ENCODE data around the gene EPHX1.
"Not testable (repeated sequence)": the region's sequence is repeated elsewhere in the genome, so short reads cannot be mapped to it uniquely, and the experiment has no call there.

The EPHX1 gene

DNA sequence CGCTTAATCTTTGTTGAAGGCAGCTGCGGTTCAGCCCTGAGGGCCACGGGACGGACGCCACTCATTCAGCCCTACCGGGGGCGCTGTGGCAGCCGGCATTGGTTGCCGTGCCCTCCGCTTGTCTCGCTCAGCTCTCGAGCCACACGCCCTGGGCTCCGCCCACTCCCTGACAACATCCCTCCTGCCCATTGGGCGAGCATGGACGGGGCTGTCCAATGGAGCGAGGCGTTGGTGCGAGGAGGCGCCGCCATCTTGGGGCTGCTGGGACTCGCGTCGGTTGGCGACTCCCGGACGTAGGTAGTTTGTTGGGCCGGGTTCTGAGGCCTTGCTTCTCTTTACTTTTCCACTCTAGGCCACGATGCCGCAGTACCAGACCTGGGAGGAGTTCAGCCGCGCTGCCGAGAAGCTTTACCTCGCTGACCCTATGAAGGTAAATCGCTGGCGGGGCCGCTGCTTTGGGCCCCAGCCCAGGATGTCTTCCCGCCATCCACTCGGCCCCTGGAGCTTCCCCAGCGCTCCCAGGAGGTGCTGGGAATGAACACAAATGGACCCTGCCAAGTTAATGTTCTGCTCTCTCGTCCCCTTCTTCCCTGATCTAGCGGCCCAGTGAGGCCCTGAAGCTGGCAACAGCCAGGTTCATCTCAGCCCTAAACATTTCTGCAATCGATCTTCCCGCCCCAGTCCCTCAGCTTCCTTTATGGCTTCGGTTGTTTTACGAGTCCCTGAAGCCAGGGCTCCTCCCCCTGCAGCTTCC, 32.2 kb upstream of the EPHX1 start, which contains the start of gene SRP9:
Gene SRP9, plus strand, starts transcription at position 244 of the 754 bp plus-strand sequence. Its CDS starts 115 bp downstream, at position 359.
- peak; percentile 99 for DNase-seq

DNA sequence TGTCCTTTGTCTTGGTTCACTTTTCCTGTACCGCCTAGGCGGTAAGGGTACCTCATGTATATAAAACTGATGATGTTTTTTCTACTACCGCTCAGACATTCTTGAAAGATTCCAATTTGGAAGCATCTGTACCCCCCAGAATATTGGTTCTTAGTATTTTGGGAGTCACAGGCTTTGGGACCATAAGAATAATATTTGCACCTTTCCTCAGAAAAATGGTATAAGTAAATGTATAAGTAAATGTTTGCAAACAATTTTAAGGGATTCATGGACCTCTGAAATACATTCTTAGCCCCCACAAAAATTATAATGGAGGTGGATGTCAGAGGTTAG, 31.6 kb upstream of the EPHX1 start:
- DNase-seq, result no peak

DNA sequence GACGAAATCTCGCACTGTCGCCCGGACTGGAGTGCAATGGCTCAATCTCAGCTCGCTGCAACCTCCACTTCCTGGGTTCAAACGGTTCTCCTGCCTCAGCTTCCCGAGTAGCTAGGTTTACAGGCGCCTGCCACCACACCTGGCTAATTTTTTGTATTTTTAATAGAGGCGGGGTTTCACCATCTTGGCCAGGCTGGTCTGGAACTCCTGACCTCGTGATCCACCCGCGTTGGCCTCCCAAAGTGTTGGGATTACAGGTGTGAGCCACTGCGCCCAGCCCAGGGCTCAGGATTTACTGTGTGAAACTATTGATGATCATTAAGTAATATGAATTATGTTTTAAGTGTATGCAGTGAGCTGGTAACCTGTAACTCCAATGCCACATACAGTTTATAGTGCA, 30.8 kb upstream of the EPHX1 start:
- not testable (repeated sequence) for DNase-seq

DNA sequence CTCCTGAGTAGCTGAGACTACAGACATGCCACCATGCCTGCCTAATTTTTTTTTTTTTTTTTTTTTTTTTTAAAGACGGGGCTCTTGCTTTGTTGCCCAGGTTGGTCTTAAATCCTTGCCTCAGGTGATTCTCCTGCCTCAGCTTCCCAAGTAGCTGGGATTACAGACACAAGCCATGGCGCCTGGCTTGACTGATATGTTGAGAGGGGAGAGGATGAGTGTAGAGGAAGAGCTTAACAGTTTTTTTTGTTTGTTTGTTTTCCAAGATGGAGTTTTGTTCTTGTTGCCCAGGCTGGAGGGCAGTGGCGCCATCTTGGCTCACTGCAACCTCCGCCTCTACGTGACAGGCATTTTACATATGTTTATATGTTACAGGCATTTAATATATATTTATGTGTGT, 29.8 kb upstream of the EPHX1 start:
- DNase-seq, result no peak

DNA sequence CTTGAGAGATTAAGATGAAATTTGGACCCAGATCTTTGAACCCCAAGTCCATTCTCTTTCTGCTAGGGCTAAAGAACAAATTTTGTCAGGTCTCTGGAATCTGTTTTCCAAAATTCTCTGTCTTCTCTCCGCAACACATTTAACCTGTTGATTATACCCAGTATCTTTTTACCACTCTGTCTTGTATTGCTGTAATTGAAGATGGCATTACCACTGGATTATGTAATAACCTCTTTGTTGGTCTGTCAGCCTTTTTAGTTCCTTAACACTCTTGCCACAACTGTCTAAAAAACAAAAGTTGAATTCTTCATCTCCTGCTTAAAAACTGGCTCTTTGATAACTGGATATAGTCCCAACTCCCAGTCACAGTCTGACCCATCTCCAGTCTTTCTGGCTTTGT, 29.3 kb upstream of the EPHX1 start:
- no peak for DNase-seq

DNA sequence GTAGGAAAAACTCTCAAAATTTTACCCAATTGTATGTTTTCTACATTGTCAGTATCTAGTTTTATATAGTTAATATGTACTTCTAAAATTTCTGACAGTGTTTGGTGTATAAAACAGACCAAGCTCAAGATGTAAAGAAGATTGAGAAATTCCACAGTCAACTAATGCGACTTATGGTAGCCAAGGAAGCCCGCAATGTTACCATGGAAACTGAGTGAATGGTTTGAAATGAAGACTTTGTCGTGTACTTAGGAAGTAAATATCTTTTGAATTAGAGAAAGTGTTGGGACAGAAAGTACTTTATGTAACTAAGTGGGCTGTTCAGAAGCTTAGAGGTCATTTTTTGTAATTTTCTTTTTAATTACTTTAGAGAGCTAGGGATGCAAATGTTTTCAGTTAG, 20.8 kb upstream of the EPHX1 start:
- not testable (repeated sequence) for DNase-seq

DNA sequence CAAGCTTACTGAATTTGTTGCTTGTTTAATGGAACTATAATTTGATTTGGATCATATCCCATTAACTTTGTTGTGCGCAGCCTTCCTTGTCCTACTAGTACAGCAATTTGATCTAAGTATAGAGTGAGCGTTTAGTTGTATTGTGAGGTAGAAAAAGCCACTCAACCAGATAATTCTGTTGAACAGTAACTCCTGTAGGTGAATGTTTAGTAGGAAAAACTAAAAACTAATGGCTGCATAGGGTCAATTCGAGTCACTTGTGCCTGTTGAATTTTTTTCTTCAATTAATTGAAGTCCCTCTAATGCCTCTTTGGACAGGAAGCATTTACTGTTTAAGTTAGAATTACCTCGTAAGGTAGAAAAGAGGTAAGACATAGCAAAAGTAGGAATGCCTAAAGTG, 15.0 kb upstream of the EPHX1 start:
- DNase-seq, result no peak

DNA sequence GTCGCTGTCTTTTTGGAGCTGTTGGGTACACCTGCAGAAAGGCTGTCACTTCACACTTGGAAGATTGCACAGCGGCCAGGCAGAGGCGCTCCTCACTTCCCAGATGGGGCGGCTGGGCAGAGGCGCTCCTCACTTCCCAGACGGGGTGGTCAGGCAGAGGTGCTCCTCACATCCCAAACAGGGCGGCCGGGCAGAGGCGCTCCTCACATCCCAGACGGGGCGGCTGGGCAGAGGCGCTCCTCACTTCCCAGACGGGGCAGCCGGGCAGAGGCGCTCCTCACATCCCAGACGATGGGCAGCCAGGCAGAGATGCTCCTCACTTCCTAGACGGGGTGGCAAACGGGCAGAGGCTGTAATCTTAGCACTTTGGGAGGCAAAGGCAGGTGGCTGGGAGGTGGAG, 13.8 kb upstream of the EPHX1 start:
- DNase-seq, result not testable (repeated sequence)

DNA sequence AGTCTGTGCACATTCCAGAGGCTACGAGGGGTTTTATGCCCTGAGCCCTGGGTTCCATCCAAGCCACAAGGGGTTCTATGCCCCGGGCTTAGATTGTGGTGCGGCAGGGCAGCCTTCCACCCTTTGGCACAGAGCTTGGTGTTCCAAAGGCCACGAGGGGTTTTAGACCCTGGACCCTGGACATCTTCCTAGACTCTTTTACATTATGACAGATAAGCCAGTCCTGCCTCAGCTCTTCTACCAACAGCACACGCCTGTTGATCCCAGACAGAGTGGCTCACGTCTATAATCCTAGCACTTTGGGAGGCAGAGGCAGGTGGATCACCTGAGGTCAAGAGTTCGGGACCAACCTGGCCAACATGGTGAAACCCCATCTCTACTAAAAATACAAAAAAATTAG, 8.8 kb upstream of the EPHX1 start:
- not testable (repeated sequence) for DNase-seq

DNA sequence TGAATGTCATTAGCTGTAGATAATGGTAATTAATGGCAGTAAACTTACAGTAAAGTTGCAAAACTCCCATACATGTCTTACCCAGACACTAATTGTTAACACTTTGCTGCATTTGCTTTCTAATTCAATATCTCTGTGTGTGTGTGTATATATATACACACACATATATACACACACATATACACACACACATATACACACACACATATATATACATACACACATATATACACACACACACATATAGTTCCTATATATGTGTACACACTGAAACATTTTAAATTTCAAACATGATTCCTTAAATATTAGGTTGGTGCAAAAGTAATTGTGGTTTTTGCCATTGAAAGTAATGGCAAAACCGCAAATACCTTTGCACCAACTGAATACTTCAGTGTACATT, 3.7 kb upstream of the EPHX1 start:
- no peak for DNase-seq

DNA sequence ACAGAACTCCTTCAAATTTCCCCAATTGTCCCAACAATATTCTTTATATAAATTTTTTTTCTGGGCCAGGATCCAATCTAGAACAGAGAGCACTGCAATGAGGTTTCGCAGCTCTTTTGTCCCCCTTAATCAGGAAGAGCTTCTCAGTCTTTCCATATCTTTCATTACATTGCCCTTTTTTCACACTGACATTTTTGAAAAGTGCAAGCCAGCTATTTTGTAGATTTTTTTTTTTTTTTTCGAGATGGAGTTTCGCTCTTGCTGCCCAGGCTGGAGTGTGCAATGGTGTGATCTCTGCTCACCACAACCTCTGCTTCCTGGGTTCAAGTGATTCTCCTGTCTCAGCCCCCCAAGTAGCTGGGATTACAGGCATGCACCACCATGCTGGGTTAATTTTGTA, 3.2 kb upstream of the EPHX1 start:
- DNase-seq, result not testable (repeated sequence)

DNA sequence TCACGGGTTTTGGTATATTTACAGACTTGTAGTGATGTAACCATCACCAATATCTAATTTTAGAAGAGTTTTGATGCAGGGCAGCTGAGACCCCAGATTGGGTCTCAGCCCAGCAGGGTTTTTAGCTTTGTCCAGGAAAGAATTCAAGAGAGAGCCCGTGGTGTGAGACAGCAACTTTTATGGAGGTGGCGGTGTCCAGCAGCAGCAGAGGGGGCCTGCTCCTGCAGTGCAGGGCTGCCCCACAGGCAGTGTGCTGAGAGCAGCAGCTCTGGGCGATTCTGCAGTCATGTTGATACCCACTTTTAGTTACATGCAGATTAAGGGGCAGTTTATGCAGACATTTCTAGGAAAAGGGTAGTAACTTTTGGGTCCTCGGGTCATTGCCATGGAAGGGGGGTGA, 1.8 kb upstream of the EPHX1 start:
- no peak for DNase-seq

DNA sequence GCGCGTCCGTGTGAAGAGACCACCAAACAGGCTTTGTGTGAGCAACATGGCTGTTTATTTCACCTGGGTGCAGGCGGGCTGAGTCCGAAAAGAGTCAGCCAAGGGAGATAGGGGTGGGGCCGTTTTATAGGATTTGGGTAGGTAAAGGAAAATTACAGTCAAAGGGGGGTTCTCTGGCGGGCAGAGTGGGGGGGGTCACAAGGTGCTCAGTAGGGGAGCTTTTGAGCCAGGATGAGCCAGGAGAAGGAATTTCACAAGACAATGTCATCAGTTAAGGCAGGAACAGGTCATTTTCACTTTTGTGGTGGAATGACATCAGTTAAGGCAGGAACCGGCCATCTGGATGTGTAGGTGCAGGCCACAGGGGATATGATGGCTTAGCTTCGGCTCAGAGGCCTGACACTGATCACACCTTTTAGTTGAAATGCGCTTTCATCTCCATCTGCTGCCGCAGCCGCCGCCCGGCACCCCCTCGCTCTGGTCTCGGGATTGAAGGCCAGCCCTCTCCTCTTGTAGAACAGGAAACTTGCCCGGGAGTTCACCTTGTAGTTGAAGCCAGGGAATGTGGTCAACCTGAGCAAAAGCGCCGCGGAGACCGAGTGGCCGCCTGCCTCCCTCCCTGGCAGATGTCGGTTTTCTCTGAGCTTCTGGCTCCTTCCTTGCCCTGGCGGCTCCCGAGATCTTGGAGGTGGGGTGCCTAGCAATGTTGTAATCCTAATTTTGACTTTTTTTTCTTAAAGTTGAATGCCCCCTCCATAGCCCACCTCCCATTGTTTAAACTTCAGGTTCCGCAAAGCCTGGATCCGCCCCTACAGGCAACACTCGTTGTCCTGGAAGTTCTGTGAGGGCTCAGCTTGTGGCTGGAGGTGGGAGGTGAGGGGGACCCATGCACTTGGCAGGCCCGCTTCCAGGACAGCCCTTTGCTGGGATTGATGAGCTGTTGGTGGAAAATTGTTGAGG, 935 bp downstream of the EPHX1 start:
- DNase-seq, result peak; percentile 35

DNA sequence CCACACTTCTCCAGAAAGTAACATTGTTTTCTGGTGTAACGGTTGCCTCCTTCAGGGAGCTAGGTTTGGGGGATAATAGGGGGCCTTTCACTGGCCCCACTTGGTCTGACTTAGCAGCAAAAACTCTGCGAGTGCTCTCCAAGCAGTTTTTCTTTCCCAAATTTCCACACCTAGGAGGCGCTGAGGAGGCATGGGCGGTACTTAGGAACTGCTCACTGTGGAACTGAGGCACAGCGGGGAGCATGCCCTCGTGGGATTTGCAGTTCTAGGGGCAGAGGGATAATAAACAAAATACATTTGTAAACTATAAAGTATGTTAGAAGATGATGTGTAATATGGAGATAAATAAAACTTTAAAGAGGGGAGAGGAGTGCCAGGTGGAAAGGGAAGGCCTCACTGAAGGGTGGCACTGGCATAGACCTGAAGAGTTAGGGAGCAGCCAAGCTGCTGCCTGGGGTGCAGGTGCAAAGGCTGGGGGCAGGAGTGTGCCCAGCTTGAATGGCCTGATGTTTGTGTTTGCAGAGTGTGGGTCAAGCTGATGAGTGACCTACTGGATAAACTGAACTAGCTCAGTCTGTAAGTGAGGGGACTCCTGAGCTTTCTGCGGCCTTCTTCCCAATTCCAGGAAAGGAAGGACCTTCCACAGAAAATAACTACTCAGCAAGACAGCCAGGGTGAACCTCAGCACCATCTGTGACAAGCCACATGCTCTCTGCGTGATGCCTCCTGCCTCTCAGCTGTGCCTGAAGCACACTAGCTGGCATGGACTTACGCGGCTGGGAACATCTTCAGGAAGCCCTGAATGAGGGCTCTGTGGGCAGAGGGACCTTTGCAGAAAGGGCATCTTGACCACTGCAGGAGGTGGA, 1.9 kb downstream of the EPHX1 start:
- no peak for DNase-seq

DNA sequence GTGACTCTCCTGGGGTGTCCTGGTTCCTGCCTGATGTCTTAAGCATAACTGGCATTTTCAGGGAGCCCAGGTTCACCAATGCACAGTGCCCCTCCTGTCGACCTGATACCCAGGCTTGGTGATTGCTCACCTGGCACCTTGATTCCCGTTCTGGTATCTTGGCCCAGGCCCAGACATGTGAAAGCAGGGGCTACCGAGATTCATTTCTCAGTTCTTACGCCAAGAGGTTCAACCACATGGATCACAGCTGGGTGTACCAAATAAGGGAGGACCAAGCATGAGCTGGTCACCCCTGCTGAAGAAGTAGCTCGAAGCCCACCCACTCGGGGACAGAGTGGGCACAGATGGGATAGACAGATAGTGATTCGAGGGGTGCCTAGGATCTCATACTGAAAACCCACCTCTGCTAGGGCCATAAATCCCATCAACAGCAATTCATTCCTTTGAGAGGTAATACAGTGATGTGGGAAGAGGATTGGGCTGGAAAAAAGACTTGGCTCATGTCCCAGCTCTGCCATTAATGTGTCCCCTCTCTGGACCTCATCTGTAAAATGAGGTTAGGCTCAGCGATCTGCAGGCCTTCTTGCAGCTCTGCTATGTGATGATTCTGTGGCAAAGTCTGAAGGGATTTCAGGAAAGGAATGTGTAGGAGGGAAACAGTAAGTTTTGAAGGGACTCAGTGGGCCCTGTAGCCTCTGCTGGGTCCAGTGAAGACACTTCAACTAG, 2.7 kb downstream of the EPHX1 start:
- no peak for DNase-seq

DNA sequence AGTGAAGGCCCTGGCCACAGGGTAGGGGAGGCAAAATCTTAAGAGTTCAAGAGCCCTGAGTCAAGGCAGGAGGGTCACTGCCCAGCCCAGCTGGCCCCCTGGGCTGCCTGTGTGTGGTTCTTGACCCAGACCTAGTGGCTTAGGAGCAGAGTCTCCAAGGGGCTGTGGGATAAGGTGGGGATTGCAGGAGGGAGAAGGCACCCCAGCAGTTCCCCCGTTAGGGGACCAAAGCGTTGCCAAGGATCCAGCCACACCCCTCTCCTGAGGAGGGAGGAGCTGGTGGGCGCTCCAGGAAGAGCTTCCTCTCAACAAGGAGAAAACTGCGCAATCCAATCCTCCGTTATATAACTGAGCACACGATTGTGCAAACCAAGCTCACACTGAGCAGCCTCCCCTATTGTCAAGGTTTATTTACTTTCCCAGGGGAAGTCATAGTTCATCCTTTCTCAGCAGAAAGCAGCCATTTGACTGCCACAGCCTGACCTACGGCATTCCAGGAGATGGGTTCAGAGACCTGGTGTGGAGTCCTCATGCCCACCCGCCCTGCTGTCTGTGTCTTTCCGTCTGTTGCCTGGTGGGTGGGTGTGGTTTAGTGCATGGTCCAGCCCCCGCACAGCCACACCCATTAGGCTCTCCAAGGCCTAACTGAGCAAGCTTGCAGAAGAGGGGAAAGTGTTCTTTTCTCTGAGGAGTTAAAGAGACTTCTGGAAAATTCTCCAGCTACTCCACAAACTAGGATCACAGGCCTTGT, 3.5 kb downstream of the EPHX1 start:
- peak; percentile 75 for DNase-seq

DNA sequence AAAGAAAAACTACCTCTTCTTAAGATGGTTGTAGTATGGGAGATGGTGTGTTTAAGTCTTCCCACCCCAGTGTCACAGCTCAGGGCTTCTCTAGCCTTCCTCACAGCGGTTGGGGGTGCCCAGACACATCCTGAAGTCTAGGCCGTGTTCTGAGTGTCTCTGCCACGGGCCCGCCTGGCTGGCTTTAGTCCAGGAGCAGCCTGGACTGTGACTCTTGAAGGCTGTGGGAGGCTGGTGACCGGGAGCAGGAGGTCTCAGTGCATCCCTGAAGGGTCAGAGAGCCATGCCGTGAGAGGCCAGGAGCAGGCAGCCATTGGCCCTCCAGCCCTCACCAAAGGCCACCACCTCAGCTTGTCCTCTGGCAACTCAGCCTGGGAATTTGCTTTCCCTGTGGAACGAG, 4.5 kb downstream of the EPHX1 start:
- DNase-seq, result no peak

DNA sequence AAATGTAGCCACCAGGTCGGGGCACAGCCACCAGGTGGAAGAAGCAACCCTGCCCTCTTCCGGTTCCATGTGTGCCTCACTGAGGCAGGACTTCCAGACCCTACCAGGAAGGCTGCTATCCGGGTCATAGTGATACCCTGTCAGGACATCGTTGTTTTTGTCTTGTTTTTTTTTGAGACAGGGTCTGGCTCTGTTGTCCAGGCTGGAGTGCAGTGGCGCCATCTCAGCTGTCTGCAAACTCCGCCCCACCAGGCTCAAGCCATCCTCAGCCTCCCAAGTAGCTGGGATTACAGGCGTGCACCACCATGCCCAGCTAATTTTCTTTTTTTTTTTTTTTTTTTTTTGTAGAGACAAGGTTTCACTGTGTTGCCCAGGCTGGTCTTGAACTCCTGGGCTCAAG, 5.2 kb downstream of the EPHX1 start:
- not testable (repeated sequence) for DNase-seq

DNA sequence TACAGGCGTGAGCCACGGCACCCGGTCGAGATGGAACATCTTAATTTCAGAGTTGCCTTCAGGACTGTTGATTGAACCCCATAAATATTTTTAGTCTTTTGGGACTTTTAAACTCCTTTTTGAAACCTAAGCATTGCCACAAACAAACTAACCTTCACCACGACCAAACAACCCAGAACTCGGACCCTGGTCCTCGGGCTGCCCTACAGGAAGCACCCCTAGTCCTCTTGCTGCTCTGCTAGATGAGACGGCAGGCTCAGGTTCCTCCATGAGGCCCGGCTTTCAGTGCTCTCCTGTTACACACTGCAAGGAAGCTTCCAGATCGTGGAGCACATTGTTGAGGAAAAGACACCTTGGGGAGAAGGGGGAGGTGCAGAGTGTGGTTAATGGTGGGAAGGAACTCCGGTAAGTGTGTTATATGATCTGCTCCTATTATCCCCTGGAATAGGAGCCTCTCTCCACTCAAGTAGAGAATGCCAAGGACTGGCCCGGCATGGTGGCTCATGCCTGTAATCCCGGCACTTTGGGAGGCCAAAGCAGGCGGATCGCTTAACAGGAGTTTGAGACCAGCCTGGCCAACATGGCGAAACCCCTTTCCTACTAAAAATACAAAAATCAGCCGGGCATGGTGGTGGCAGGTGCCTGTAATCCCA, 5.7 kb downstream of the EPHX1 start:
- DNase-seq, result peak; percentile 47

DNA sequence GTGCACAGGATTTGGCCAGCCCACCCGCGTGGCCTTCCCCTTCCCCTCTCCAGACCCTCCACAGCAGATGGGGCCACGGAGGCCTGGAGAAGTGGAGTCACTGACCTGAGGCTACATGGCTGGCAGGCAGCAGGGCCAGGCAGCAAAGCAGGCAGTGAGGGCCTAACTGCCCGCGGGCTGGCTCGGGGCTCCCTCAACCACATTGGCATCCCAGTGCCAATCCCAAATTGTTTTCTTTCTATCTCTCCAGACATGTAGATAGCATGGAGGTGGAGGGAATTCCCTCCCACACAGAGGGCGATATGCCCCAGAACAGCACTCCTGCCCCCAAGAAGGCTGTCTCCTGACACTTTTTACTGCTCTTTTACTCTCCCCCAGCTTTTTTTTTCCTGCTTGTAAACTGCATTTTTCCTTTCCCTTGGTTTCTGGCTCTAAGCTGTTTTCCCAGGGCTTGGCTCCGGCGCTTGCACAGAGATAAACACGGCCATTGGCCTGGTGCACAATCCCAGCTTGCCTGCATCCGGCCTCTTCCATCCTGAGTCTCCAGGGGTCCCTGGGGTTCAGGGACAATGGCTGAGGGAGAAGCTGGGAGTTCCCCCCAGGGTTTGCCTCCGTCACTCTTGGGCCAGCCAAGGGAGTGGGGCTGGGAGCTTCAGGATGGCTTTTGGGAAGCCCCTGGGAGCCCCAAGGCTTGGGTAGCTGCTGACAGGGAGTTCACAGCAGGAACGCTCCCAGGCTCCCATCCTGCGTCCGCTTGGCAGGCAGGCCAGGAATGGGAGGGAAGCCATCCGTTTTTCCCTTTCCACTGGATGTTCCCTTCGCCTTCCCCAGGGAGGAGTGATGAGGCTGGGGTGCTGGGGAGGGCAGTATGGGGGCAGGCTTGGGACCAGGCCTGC, 7.0 kb downstream of the EPHX1 start:
- no peak for DNase-seq

Measured in NCI-H510A (cell line).